ENCODE data around the gene RCC2.
"Not testable (repeated sequence)": the region's sequence is repeated elsewhere in the genome, so short reads cannot be mapped to it uniquely, and the experiment has no call there.

Gene RCC2

GRCh38 chr1:17463991-17464390, 24.5 kb upstream of the RCC2 start:
- no peak for DNase-seq
- H3K4me3 Mint-ChIP-seq: no peak overlapping the region
- no peaks in the 10 kb centered on the region for H3K9me3 Mint-ChIP-seq
- no peak for ATAC-seq (replicated peaks)
- no peak overlapping the region for H3K27ac Mint-ChIP-seq
- no peaks in the 10 kb centered on the region for H3K4me1 Mint-ChIP-seq
- H3K36me3 Mint-ChIP-seq: no peaks in the 10 kb centered on the region
- H3K27me3 Mint-ChIP-seq: peaks cover 8 to 21% of the 10 kb centered on the region in 2 donors

- DNase-seq (no peak), ATAC-seq (replicated peaks) (no peak)
- Mint-ChIP-seq H3K36me3 (no peaks in the 10 kb centered on the region), H3K4me1 (no peaks in the 10 kb centered on the region), H3K27me3 (peaks cover 7 to 12% of the 10 kb centered on the region in 2 donors), H3K4me3 (no peak overlapping the region), H3K9me3 (no peaks in the 10 kb centered on the region), H3K27ac (no peak overlapping the region)
Observed at GRCh38 chr1:17462669-17463068, 23.2 kb upstream of the RCC2 start.

- no peak for DNase-seq
- H3K36me3 Mint-ChIP-seq: no peaks in the 10 kb centered on the region
- H3K4me3 Mint-ChIP-seq: no peak overlapping the region
- H3K27ac Mint-ChIP-seq: no peak overlapping the region
- H3K27me3 Mint-ChIP-seq: peaks cover 7 to 8% of the 10 kb centered on the region in 2 donors
- H3K4me1 Mint-ChIP-seq: no peaks in the 10 kb centered on the region
- ATAC-seq (replicated peaks): no peak
- H3K9me3 Mint-ChIP-seq: no peaks in the 10 kb centered on the region
Observed at GRCh38 chr1:17460219-17460618, 20.7 kb upstream of the RCC2 start.

- Mint-ChIP-seq H3K27ac (no peak overlapping the region), H3K36me3 (no peaks in the 10 kb centered on the region), H3K27me3 (peaks cover 5 to 7% of the 10 kb centered on the region in 2 donors), H3K9me3 (no peaks in the 10 kb centered on the region), H3K4me1 (no peaks in the 10 kb centered on the region), H3K4me3 (no peak overlapping the region)
- no peak for ATAC-seq (replicated peaks)
- DNase-seq: no peak
Observed at GRCh38 chr1:17458794-17459193, 19.3 kb upstream of the RCC2 start.

GRCh38 chr1:17452686-17453085, 13.2 kb upstream of the RCC2 start:
- DNase-seq: no peak
- peaks cover 4 to 5% of the 10 kb centered on the region in 2 donors for H3K27me3 Mint-ChIP-seq
- no peaks in the 10 kb centered on the region for H3K36me3 Mint-ChIP-seq
- no peaks in the 10 kb centered on the region for H3K9me3 Mint-ChIP-seq
- no peak overlapping the region for H3K27ac Mint-ChIP-seq
- ATAC-seq (replicated peaks): peak; percentile 23 to 33
- no peak overlapping the region for H3K4me3 Mint-ChIP-seq
- H3K4me1 Mint-ChIP-seq: no peaks in the 10 kb centered on the region

GRCh38 chr1:17452203-17452602, 12.7 kb upstream of the RCC2 start:
- H3K36me3 Mint-ChIP-seq; ATAC-seq (replicated peaks); H3K4me3 Mint-ChIP-seq; H3K9me3 Mint-ChIP-seq; H3K27me3 Mint-ChIP-seq; H3K27ac Mint-ChIP-seq; H3K4me1 Mint-ChIP-seq; DNase-seq: not testable (repeated sequence)

- H3K4me1 Mint-ChIP-seq: no peaks in the 10 kb centered on the region
- H3K27ac Mint-ChIP-seq: no peak overlapping the region
- H3K27me3 Mint-ChIP-seq: peaks cover 8 to 9% of the 10 kb centered on the region in 2 donors
- ATAC-seq (replicated peaks) (no peak), DNase-seq (no peak)
- H3K4me3 Mint-ChIP-seq: no peak overlapping the region
- no peaks in the 10 kb centered on the region for H3K9me3 Mint-ChIP-seq
- H3K36me3 Mint-ChIP-seq: no peaks in the 10 kb centered on the region
Observed at GRCh38 chr1:17451731-17452130, 12.3 kb upstream of the RCC2 start.

GRCh38 chr1:17447501-17447992, 8.1 kb upstream of the RCC2 start:
- DNase-seq: no peak
- H3K9me3 Mint-ChIP-seq: no peaks in the 10 kb centered on the region
- no peaks in the 10 kb centered on the region for H3K36me3 Mint-ChIP-seq
- H3K4me3 Mint-ChIP-seq: no peak overlapping the region
- ATAC-seq (replicated peaks): no peak
- H3K4me1 Mint-ChIP-seq: no peaks in the 10 kb centered on the region
- peaks cover 16 to 18% of the 10 kb centered on the region in 2 donors for H3K27me3 Mint-ChIP-seq
- H3K27ac Mint-ChIP-seq: no peak overlapping the region

- H3K9me3 Mint-ChIP-seq: no peaks in the 10 kb centered on the region
- DNase-seq: no peak
- peaks cover 23 to 24% of the 10 kb centered on the region in 2 donors for H3K27me3 Mint-ChIP-seq
- H3K4me3 Mint-ChIP-seq: no peak overlapping the region
- no peaks in the 10 kb centered on the region for H3K36me3 Mint-ChIP-seq
- H3K4me1 Mint-ChIP-seq: peaks cover 7 to 8% of the 10 kb centered on the region in 2 donors
- no peak overlapping the region for H3K27ac Mint-ChIP-seq
- ATAC-seq (replicated peaks): no peak
Observed at GRCh38 chr1:17442841-17443240, 3.4 kb upstream of the RCC2 start.

GRCh38 chr1:17441993-17442357, 2.5 kb upstream of the RCC2 start:
- Mint-ChIP-seq H3K27me3 (peaks cover 19 to 20% of the 10 kb centered on the region in 2 donors), H3K36me3 (no peaks in the 10 kb centered on the region), H3K4me3 (no peak overlapping the region), H3K9me3 (no peaks in the 10 kb centered on the region), H3K4me1 (peaks cover 7 to 10% of the 10 kb centered on the region in 2 donors), H3K27ac (no peak overlapping the region)
- DNase-seq (no peak), ATAC-seq (replicated peaks) (no peak)

GRCh38 chr1:17441265-17441992, 2.0 kb upstream of the RCC2 start:
- H3K4me1 Mint-ChIP-seq: peaks cover 10 to 16% of the 10 kb centered on the region in 2 donors
- DNase-seq (no peak), ATAC-seq (replicated peaks) (no peak)
- H3K36me3 Mint-ChIP-seq: peaks cover under 1% of the 10 kb centered on the region in 2 donors
- no peaks in the 10 kb centered on the region for H3K9me3 Mint-ChIP-seq
- H3K4me3 Mint-ChIP-seq: no peak overlapping the region
- no peak overlapping the region for H3K27ac Mint-ChIP-seq
- H3K27me3 Mint-ChIP-seq: peaks cover 19 to 20% of the 10 kb centered on the region in 2 donors

GRCh38 chr1:17440827-17441168, 1.3 kb upstream of the RCC2 start:
- no peak for ATAC-seq (replicated peaks)

GRCh38 chr1:17440074-17440826, 773 bp upstream of the RCC2 start:
- no peaks in the 10 kb centered on the region for H3K9me3 Mint-ChIP-seq
- peaks cover 19 to 20% of the 10 kb centered on the region in 2 donors for H3K27me3 Mint-ChIP-seq

More at GRCh38 chr1:17440827-17441168, 1.3 kb upstream of the RCC2 start:
- no peak for DNase-seq
- no peaks in the 10 kb centered on the region for H3K9me3 Mint-ChIP-seq
- no peak overlapping the region for H3K27ac Mint-ChIP-seq
- peaks cover 14 to 20% of the 10 kb centered on the region in 2 donors for H3K4me1 Mint-ChIP-seq
- H3K4me3 Mint-ChIP-seq: peak overlapping the region in 1 of 2 donors; percentile 12
- H3K27me3 Mint-ChIP-seq: peaks cover 19 to 20% of the 10 kb centered on the region in 2 donors
- H3K36me3 Mint-ChIP-seq: peaks cover 2 to 4% of the 10 kb centered on the region in 2 donors

GRCh38 chr1:17438318-17439249, 893 bp downstream of the RCC2 start:
- peak; percentile 67 to 69 for ATAC-seq (replicated peaks)
- peaks cover 26 to 42% of the 10 kb centered on the region in 2 donors for H3K4me1 Mint-ChIP-seq

More at GRCh38 chr1:17440074-17440826, 773 bp upstream of the RCC2 start:
- Mint-ChIP-seq H3K27ac (peak overlapping the region; percentile 79), H3K4me3 (peak overlapping the region; percentile 81 to 96), H3K4me1 (peaks cover 16 to 25% of the 10 kb centered on the region in 2 donors), H3K36me3 (peaks cover 2 to 6% of the 10 kb centered on the region in 2 donors)
- no peak for DNase-seq
- ATAC-seq (replicated peaks): no peak

More at GRCh38 chr1:17438318-17439249, 893 bp downstream of the RCC2 start:
- peak overlapping the region; percentile 96 for H3K27ac Mint-ChIP-seq
- H3K4me3 Mint-ChIP-seq: peak overlapping the region; percentile 87 to 96
- H3K27me3 Mint-ChIP-seq: peaks cover 18 to 20% of the 10 kb centered on the region in 2 donors
- H3K9me3 Mint-ChIP-seq: no peaks in the 10 kb centered on the region
- H3K36me3 Mint-ChIP-seq: peaks cover 9 to 16% of the 10 kb centered on the region in 2 donors
- peak; percentile 77 for DNase-seq
